ENCODE data around the gene N4BP2L1. TPM values are rescaled to one million over a fixed set of nuclear protein-coding genes. Genes with fewer than 3 reads are reported as not detected.
"Not testable (repeated sequence)": the region's sequence is repeated elsewhere in the genome, so short reads cannot be mapped to it uniquely, and the experiment has no call there.

Gene N4BP2L1
- total RNA-seq, 1 donor from 2014 or later = 20.0 TPM

- Mint-ChIP-seq H3K4me3 (ENCODE audit: low read depth) (no peak overlapping the region), H3K9me3 (ENCODE audit: low read depth) (no peaks in the 10 kb centered on the region), H3K27ac (no peak overlapping the region), H3K4me1 (ENCODE audit: low read depth) (no peaks in the 10 kb centered on the region), H3K27me3 (no peaks in the 10 kb centered on the region), H3K36me3 (ENCODE audit: insufficient read depth) (peaks cover 10% of the 10 kb centered on the region)
- no peak for TF ChIP-seq CTCF (IDR thresholded peaks at IDR 0.05; ENCODE audit: unreplicated experiment)
- no peak for DNase-seq (ENCODE audit: low spot score, unreplicated experiment)
Measured at GRCh38 chr13:32354040-32354439, 73.9 kb downstream of the N4BP2L1 start.

GRCh38 chr13:32350839-32351441, 77.0 kb downstream of the N4BP2L1 start:
- H3K27me3 Mint-ChIP-seq; H3K9me3 Mint-ChIP-seq (ENCODE audit: low read depth); H3K27ac Mint-ChIP-seq; DNase-seq (ENCODE audit: low spot score, unreplicated experiment); H3K4me1 Mint-ChIP-seq (ENCODE audit: low read depth); H3K4me3 Mint-ChIP-seq (ENCODE audit: low read depth): not testable (repeated sequence)
- peaks cover 10% of the 10 kb centered on the region for H3K36me3 Mint-ChIP-seq (ENCODE audit: insufficient read depth)

Other genes with a start within 250 kb of the N4BP2L1 start
- not detected in 2 replicates for gene ZAR1L, start 112.8 kb downstream of the N4BP2L1 start, total RNA-seq
- gene BRCA2, start 112.6 kb downstream of the N4BP2L1 start, total RNA-seq = 11.3 and 14.7 TPM in 2 replicates
- gene N4BP2L2, start 110.7 kb upstream of the N4BP2L1 start, total RNA-seq = 155 TPM in 2 replicates
- 58.8 and 64.4 TPM in 2 replicates for gene PDS5B, start 158.3 kb upstream of the N4BP2L1 start, total RNA-seq